ENCODE results near the gene LAMC3.

DNA sequence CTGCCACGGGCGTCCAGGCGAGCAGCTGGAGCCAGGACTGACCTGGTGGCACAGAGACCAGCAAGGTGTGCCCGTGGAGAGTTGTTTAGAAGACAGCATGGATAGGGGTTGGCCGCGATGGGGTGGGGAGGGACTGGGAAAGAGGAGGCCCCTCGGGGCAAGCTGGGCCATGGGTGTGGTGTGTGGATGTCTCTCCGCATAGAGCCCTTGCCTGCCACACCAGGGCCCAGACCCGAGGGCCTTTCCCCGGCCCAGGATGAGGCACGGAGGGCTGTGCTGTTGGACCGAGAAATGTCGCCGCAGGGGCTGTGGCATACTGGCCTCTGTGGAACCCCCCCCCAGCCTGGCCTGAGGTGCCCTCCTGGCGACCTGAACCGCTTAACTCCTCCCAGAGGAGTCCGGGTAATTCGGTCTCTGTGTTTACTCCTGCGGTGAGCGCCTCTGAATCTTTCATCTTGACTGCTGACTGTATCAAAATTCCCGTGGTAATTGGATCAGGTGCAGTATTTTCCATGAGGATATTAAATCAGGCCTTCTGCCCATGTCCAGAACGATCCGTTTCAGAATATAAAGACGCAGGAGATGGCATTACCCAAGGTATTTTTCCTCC lies 22.5 kb upstream of the LAMC3 start:
- TF ChIP-seq, protein P1, sequence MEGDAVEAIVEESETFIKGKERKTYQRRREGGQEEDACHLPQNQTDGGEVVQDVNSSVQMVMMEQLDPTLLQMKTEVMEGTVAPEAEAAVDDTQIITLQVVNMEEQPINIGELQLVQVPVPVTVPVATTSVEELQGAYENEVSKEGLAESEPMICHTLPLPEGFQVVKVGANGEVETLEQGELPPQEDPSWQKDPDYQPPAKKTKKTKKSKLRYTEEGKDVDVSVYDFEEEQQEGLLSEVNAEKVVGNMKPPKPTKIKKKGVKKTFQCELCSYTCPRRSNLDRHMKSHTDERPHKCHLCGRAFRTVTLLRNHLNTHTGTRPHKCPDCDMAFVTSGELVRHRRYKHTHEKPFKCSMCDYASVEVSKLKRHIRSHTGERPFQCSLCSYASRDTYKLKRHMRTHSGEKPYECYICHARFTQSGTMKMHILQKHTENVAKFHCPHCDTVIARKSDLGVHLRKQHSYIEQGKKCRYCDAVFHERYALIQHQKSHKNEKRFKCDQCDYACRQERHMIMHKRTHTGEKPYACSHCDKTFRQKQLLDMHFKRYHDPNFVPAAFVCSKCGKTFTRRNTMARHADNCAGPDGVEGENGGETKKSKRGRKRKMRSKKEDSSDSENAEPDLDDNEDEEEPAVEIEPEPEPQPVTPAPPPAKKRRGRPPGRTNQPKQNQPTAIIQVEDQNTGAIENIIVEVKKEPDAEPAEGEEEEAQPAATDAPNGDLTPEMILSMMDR (IDR thresholded peaks at IDR 0.05): no peak
- TF ChIP-seq POLR2A (IDR thresholded peaks at IDR 0.05): no peak

Data from breast epithelium (tissue), 3 donors.